Colonic mucosa (tissue), 4 donors: ENCODE results near the gene ITGA2B. TPM values are rescaled to one million over a fixed set of nuclear protein-coding genes. Genes with fewer than 3 reads are reported as not detected.

Experiments
- DNase-seq: peaks from one replicate; pipeline ENCODE4 v3.0.0-alpha.2; 2020
- H3K27ac ChIP-seq: fragments of 200-600 bp; one replicate; pipeline ENCODE4 v1.8.0; 2021
- H3K27me3 ChIP-seq: fragments of 200-600 bp; one replicate; pipeline ENCODE4 v1.8.0; 2021
- H3K36me3 ChIP-seq: fragments of 200-600 bp; one replicate; pipeline ENCODE4 v1.8.0; 2021
- H3K4me1 ChIP-seq: fragments of 200-600 bp; one replicate; pipeline ENCODE4 v1.8.0; 2021; ENCODE audit warnings: mild to moderate bottlenecking
- H3K4me3 ChIP-seq: fragments of 200-600 bp; one replicate; pipeline ENCODE4 v1.8.0; 2021
- H3K9ac ChIP-seq, 2 donors: one replicate each; pipeline ENCODE4 v1.7.0; 2013; ENCODE audit warnings: control low read depth in 2 of 2, low read depth in 2 of 2, low read length in 2 of 2
- H3K9me3 ChIP-seq: fragments of 200-600 bp; one replicate; pipeline ENCODE4 v1.8.0; 2021
- intact Hi-C: fragments of 100-400 bp; cut with DNase I; formaldehyde crosslinking; loops from one replicate; pipeline ENCODE4 v1.14.1; 2022
- total RNA-seq, 2 donors: library from RNA; stranded (reverse); fragmentation: NEBNext Ultra II Directional in 1 of 2; extraction: Animal tissue kit (Norgen Biotek cat#: 25700) in 1 of 2; gene quantifications; one replicate each; pipeline ENCODE4 v1.2.1, GENCODE V29; 2021
- TF ChIP-seq, protein P1 (sequence below): fragments of 200-600 bp; IDR thresholded peaks from one replicate; pipeline ENCODE4 v1.8.0; 2022; ENCODE audit warnings: antibody characterized with exemption, mild to moderate bottlenecking
- donor health status: healthy.
- donor health status: DM: no; HTN: no; CAD: no.
- donor health status: DM: no; HTN: no; CAD: no.

ITGA2B gene
- total RNA-seq, 2 donors from 2014 or later, result 0.37 to 0.69 TPM

DNA sequence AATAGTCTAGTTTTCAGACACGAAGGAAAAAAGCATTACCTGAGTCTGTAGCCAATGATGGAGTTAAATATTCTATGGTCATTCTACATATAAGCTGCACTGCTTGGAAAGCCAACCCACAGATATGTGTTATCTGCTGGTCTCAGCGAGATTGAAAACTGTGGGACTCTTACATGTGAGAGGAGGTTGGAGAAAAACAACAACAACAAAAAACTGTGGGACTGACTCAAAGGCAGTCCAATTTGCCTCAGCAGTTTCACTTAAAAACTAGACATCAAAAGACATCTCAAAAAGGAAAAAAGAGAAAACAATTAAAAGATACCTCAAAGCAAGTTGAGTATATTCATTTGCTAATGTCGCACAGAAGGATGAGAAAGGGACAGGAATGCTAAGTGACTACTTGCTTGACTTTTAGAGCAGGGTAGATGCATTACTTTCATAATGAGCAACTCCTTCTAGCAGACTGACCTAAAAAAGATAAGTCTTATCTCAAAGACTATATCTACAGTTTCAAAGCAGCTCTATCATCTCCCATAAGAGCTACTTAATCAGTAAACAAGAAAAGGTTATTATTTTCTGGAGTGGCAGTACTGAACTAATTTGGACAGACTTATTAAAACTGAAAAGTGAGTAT, 35.5 kb upstream of the ITGA2B start:
- Histone ChIP-seq H3K36me3 (no peaks in the 10 kb centered on the region), H3K27me3 (no peaks in the 10 kb centered on the region), H3K4me3 (no peak overlapping the region), H3K4me1 (no peaks in the 10 kb centered on the region), H3K9ac (no peak overlapping the region), H3K9me3 (no peaks in the 10 kb centered on the region), H3K27ac (no peak overlapping the region)
- TF ChIP-seq, protein P1, sequence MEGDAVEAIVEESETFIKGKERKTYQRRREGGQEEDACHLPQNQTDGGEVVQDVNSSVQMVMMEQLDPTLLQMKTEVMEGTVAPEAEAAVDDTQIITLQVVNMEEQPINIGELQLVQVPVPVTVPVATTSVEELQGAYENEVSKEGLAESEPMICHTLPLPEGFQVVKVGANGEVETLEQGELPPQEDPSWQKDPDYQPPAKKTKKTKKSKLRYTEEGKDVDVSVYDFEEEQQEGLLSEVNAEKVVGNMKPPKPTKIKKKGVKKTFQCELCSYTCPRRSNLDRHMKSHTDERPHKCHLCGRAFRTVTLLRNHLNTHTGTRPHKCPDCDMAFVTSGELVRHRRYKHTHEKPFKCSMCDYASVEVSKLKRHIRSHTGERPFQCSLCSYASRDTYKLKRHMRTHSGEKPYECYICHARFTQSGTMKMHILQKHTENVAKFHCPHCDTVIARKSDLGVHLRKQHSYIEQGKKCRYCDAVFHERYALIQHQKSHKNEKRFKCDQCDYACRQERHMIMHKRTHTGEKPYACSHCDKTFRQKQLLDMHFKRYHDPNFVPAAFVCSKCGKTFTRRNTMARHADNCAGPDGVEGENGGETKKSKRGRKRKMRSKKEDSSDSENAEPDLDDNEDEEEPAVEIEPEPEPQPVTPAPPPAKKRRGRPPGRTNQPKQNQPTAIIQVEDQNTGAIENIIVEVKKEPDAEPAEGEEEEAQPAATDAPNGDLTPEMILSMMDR, result no peak
- intact Hi-C loops, result no loop called here
- DNase-seq, result no peak

DNA sequence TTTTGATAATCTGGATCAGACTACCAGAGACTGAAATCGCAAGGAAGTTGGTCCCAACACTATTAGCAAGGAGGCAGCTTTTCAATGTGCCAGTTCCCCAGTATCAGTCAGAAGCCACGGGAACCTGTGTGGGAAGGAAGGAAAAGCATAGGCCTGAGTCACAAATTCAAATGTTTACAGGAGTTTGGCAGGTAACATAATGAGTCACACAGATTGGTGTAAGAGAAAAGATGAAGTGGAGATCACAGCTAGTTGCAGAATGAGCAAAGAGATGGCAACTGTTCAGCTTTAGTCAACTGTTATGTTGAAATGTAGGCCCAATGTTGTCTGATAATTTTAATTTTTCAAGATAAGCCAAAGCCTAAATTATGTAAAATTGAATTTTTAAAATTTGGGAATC, 28.1 kb upstream of the ITGA2B start:
- Histone ChIP-seq H3K27ac (no peak overlapping the region), H3K36me3 (no peaks in the 10 kb centered on the region), H3K9me3 (no peaks in the 10 kb centered on the region), H3K27me3 (no peaks in the 10 kb centered on the region), H3K4me1 (no peaks in the 10 kb centered on the region), H3K9ac (no peak overlapping the region), H3K4me3 (no peak overlapping the region)
- TF ChIP-seq, protein P1, result no peak
- no peak for DNase-seq
- intact Hi-C loops, result no loop called here

DNA sequence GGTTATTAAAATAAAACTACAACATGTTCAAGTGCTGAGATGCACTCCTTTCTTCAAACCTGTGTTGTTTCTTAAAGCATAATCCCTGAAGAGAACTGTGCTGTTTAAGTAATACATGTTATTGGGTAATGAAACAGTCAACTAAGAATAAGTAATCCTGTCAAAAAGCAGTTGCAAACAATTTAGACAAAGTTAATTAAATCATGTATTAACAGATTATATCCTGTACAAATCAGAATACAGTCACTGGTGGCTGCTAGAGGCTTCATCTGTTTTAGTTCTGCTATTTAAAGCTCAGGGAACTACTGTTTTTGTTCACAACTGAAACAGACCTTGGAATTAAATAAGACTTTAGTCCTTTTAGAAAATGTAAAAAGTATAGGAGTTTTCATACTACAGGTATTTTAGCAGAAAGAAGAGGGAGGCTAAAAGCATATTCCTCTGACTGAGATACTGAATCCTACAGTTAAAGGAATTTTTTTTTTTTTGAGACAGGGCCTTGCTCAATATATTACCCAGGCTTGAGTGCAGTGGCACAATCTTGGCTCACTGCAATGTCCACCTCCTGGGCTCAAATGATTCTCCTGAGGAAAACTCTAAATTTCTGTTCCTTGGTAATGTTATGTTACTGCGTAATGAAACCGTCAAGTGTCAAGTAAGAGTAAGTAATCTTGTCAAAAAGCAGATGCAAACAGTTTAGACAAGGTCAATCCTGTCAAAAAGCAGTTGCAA, 27.3 kb upstream of the ITGA2B start:
- no peaks in the 10 kb centered on the region for H3K36me3 ChIP-seq

DNA sequence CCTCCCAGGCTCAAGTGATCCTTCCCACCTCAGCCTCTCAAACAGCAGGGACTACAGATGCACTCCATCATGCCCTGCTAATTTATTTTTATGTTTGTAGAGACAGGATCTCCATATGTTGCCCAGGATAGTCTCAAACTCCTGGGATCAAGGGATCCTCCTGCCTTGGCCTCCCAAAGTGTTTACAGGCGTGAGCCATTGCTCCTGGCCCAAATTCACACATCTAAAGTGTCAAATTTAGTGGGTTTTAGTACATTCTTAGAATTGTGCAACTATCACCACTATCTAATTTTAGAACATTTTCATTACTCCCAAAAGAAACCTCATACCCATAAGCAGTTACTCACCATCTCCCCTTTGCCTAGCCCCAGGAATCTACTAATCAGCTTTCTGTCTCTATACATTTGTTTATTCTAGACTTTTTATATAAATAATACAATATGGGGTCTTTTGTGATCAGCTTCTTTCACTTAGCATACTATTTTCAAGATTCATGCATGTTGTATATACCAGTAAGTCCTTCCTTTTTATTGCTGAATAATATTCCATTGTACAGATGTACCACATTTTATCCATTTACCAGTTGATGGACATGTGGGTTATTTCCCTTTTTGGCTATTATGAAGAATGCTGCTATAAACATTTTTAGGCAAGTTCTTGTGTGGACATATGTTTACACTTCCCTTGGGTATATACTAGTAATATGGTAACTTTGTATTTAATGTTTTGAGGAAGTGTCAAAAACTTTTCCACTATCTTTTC, 25.1 kb upstream of the ITGA2B start:
- no peak overlapping the region for H3K27ac ChIP-seq
- DNase-seq, result no peak
- H3K9me3 ChIP-seq, result no peaks in the 10 kb centered on the region
- H3K9ac ChIP-seq, result no peak overlapping the region
- TF ChIP-seq, protein P1, result no peak
- H3K4me1 ChIP-seq, result no peaks in the 10 kb centered on the region
- H3K36me3 ChIP-seq, result no peaks in the 10 kb centered on the region
- H3K4me3 ChIP-seq, result no peak overlapping the region
- intact Hi-C loops, result no loop called here
- no peaks in the 10 kb centered on the region for H3K27me3 ChIP-seq

More for the DNA sequence above, 27.3 kb upstream of the ITGA2B start:
- Histone ChIP-seq H3K27ac (no peak overlapping the region), H3K4me3 (no peak overlapping the region), H3K9me3 (no peaks in the 10 kb centered on the region), H3K4me1 (no peaks in the 10 kb centered on the region), H3K9ac (no peak overlapping the region), H3K27me3 (no peaks in the 10 kb centered on the region)
- intact Hi-C loops, result no loop called here
- TF ChIP-seq, protein P1, result no peak
- DNase-seq, result no peak

DNA sequence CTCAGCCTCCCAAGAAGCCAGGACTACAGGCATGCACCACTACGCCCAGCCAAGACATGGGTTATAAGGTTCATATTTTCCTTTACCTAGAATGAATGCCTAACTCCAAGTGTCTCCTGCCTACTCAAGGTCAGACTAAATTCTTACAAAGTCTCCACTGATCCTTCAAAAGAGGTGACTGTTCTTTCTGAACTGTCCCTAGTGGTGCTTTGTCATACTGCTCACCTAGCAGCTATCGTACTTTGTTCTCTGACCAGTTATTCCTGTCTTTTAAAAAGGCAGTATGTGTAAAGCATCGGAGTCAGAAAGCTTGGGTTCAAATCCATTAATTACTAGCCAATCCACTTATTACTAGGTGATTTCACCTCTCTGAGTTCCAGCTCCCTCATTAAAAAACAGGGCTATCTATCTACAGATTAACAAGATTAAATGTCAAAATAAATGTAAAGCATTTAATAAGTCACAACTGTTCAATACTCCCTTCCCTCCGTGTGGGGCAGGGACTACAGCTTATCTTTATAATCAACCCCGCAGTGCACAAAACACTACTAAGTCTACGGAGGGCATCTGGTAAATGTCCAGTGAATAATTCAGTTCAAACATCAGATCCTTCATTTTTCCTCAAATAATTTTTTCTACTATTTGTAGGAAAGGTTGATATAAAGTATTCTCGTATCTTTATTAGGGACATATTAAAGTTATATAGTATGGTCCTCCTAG, 20.0 kb upstream of the ITGA2B start:
- no peak overlapping the region for H3K4me3 ChIP-seq
- no peak for DNase-seq
- H3K27me3 ChIP-seq, result no peaks in the 10 kb centered on the region
- H3K4me1 ChIP-seq, result no peaks in the 10 kb centered on the region
- no peaks in the 10 kb centered on the region for H3K9me3 ChIP-seq
- peaks cover 5% of the 10 kb centered on the region for H3K36me3 ChIP-seq
- intact Hi-C loops, result loop anchor here (10.0 kb wide), 1 partner anchor 105 kb away; no protein-coding TSS in a partner anchor
- TF ChIP-seq, protein P1, result no peak
- no peak overlapping the region for H3K27ac ChIP-seq
- no peak overlapping the region for H3K9ac ChIP-seq
